Nephron (organoid): Measurements from ENCODE around the gene DPP6.

ENCODE experiments used
- H3K27ac Mint-ChIP-seq, 3 experiments: 2 replicates each; pipeline ENCODE4 v1.8.0; 2020; ENCODE audit warnings: mixed read lengths in 3 of 3, mild to moderate bottlenecking in 2 of 3, moderate library complexity in 1 of 3
- H3K27me3 Mint-ChIP-seq: 2 replicates; pipeline ENCODE4 v1.8.0; 2021; ENCODE audit warnings: low read depth, mild to moderate bottlenecking, moderate library complexity, mixed read lengths
- H3K36me3 Mint-ChIP-seq: 2 replicates; pipeline ENCODE4 v1.8.0; 2020; ENCODE audit warnings: low read depth, mixed read lengths
- H3K4me1 Mint-ChIP-seq: 2 replicates; pipeline ENCODE4 v1.8.0; 2020; ENCODE audit warnings: mixed read lengths
- H3K4me3 Mint-ChIP-seq, 3 experiments: 2 replicates each; pipeline ENCODE4 v1.8.0; 2020; ENCODE audit warnings: mild to moderate bottlenecking in 3 of 3, mixed read lengths in 3 of 3, moderate library complexity in 2 of 3
- H3K9me3 Mint-ChIP-seq: 2 replicates; pipeline ENCODE4 v1.8.0; 2020; ENCODE audit warnings: mixed read lengths
- TF ChIP-seq, protein P1 (sequence below), 3 experiments: fragments of 200-600 bp; sonication (generic); IDR thresholded peaks; one replicate each; pipeline ENCODE4 v1.5.0; 2021; ENCODE audit warnings: antibody characterized with exemption in 3 of 3; ENCODE audit not compliant: unreplicated experiment in 3 of 3

Gene DPP6

DNA sequence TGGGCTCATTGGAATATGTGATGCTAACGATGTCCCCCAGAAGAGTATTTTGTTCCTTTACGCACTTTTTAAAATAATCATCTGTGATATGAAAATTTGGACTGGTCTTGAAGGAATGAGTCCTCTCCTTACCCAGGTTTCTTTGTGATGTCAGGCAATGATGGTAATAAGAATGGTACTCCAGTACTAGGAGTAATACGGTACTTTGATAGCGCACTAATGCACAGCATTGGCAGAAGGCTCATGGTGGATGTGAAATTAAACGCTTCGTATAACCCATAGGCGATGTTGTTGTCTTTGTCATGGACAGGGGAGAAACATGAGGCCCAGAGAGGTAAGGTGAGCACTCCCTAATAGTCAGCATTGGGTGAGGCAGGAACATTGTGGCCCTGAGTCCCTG, 125.4 kb downstream of the DPP6 start:
- Mint-ChIP-seq H3K4me1 (no peaks in the 10 kb centered on the region), H3K27me3 (peaks cover 15% of the 10 kb centered on the region), H3K4me3 (no peak overlapping the region), H3K9me3 (no peaks in the 10 kb centered on the region), H3K36me3 (no peaks in the 10 kb centered on the region), H3K27ac (no peak overlapping the region)
- TF ChIP-seq, protein P1, sequence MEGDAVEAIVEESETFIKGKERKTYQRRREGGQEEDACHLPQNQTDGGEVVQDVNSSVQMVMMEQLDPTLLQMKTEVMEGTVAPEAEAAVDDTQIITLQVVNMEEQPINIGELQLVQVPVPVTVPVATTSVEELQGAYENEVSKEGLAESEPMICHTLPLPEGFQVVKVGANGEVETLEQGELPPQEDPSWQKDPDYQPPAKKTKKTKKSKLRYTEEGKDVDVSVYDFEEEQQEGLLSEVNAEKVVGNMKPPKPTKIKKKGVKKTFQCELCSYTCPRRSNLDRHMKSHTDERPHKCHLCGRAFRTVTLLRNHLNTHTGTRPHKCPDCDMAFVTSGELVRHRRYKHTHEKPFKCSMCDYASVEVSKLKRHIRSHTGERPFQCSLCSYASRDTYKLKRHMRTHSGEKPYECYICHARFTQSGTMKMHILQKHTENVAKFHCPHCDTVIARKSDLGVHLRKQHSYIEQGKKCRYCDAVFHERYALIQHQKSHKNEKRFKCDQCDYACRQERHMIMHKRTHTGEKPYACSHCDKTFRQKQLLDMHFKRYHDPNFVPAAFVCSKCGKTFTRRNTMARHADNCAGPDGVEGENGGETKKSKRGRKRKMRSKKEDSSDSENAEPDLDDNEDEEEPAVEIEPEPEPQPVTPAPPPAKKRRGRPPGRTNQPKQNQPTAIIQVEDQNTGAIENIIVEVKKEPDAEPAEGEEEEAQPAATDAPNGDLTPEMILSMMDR (IDR thresholded peaks at IDR 0.05; ENCODE audit: unreplicated experiment in 3 of 3), result no peak

DNA sequence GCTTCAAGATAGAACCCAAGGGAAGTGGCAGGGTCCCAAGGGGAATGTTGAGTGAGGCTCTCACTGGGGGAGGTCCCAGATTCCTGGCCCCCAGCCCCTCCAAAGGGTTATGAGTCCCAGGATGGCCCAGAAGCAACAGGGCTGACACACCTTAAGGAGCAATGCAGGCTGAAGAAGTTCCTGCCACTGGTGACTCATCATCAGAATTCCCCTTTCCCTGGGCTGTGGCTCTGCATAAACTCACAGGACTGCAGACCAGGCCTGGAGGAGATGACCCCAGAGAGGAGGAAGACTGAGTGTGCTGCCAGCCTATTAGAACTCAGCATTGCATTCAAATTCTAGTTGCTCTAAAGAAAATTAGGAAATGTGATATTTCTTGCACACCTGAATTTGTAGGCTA, 126.7 kb downstream of the DPP6 start:
- Mint-ChIP-seq H3K9me3 (no peaks in the 10 kb centered on the region), H3K36me3 (no peaks in the 10 kb centered on the region), H3K4me3 (no peak overlapping the region), H3K4me1 (no peaks in the 10 kb centered on the region), H3K27ac (no peak overlapping the region), H3K27me3 (peaks cover 25% of the 10 kb centered on the region)
- TF ChIP-seq, protein P1 (IDR thresholded peaks at IDR 0.05; ENCODE audit: unreplicated experiment in 3 of 3), result no peak

DNA sequence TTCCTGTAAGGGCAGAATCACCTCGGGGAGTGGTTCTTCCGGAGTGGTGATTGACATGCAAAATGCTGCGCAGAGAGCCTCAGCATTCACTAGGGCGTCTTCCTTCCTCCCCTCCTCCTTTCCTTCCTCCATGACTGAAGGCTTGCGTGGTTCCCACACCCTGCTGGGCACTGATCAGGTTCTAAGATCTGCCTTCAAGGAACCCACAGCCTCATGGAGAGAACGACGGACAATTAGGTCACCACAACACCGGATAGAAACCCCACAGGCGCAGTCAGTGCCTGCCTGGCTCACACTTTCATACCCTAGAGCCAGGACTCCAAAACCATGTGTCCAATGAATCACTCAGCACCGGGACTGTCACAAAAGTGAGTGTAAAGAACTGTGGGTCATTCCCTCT, 131.3 kb downstream of the DPP6 start:
- Mint-ChIP-seq H3K9me3 (no peaks in the 10 kb centered on the region), H3K27ac (no peak overlapping the region), H3K4me3 (no peak overlapping the region), H3K27me3 (peaks cover 37% of the 10 kb centered on the region), H3K36me3 (no peaks in the 10 kb centered on the region), H3K4me1 (no peaks in the 10 kb centered on the region)
- TF ChIP-seq, protein P1 (IDR thresholded peaks at IDR 0.05; ENCODE audit: unreplicated experiment in 3 of 3), result no peak

DNA sequence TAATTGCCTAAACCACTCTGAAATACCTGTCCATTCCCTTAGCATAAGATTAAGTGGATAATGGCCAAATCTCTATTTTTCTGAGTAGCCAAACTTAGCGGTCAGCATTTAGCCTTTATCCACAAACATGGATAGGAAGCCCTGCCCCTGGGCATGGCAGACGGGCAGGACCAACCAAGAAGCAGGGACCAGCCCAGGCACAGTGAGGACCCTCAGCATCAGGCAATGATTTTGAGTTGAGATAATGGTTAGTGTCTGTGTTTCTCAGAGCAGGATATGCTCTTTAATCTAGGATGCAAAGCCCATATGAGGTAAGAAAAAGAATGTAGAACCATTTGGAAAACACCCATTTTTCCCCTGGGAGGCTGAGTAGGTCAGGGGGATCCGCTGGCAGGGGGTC, 131.7 kb downstream of the DPP6 start:
- TF ChIP-seq, protein P1 (IDR thresholded peaks at IDR 0.05; ENCODE audit: unreplicated experiment in 3 of 3), result no peak
- Mint-ChIP-seq H3K27ac (no peak overlapping the region), H3K4me1 (no peaks in the 10 kb centered on the region), H3K9me3 (no peaks in the 10 kb centered on the region), H3K36me3 (no peaks in the 10 kb centered on the region), H3K4me3 (no peak overlapping the region), H3K27me3 (peaks cover 37% of the 10 kb centered on the region)

DNA sequence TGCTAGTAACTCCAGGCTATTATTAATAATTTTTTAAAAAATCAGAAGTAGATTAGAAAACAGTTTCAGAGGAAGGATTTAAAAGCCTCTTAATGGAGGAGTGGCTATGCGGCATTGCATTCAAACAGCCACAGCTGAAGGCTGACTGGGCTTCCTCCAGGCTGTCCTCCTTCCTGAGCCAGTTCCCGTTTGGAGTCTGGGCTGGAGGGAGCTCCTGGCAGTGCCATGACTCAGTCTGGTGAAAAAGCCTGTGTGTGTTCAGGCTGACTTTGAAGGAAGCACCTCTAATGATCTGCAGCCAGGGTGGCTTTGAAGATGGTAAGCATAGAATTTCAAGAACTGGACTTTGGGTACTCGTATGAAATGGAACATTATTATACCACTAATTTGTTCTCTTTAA, 134.6 kb downstream of the DPP6 start:
- Mint-ChIP-seq H3K27ac (no peak overlapping the region), H3K36me3 (no peaks in the 10 kb centered on the region), H3K27me3 (peaks cover 31% of the 10 kb centered on the region), H3K9me3 (no peaks in the 10 kb centered on the region), H3K4me1 (no peaks in the 10 kb centered on the region), H3K4me3 (no peak overlapping the region)
- TF ChIP-seq, protein P1 (IDR thresholded peaks at IDR 0.05; ENCODE audit: unreplicated experiment in 3 of 3), result no peak

DNA sequence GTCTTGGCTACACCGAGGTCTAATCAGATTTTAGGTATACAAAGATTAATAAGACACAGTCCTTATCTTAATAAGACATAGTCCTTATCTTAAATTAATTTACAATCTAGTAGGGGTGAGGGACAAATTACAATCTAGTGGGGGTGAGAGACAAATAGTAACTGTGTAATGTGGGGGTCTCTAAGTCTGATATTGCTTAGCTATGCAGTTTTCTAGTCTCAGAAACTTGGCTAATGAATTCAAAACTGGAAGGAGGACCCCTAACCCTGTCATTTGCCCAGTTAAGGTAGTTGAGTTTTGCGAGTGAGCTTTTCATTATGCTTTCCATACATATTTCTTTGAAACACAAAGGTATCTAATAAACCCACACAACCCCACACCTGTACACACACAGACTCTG, 136.1 kb downstream of the DPP6 start:
- Mint-ChIP-seq H3K36me3 (no peaks in the 10 kb centered on the region), H3K4me1 (no peaks in the 10 kb centered on the region), H3K27ac (no peak overlapping the region), H3K9me3 (no peaks in the 10 kb centered on the region), H3K4me3 (no peak overlapping the region), H3K27me3 (peaks cover 18% of the 10 kb centered on the region)
- TF ChIP-seq, protein P1 (IDR thresholded peaks at IDR 0.05; ENCODE audit: unreplicated experiment in 3 of 3), result no peak
